ENCODE results near the gene NTN5. TPM values are rescaled to one million over a fixed set of nuclear protein-coding genes. Genes with fewer than 3 reads are reported as not detected.

NTN5 gene
- total and polyA plus RNA-seq, 9 of the 15 experiments (the other 6 are each of a cell fraction or from before 2014, with no cell fraction given): not detected

- TF ChIP-seq RHOXF2B (CRISPR knock-in tag; conservative IDR thresholded peaks at IDR 0.05) (no peak), TFAP4 (CRISPR knock-in tag; IDR thresholded peaks at IDR 0.05; ENCODE audit: borderline replicate concordance) (peak; percentile 68; the same call in 1 of the 2 replicates), NFATC3 (IDR thresholded peaks at IDR 0.05) (peak; percentile 52; the same call in 1 of the 2 replicates), MITF (IDR thresholded peaks at IDR 0.05) (no peak), RNF219 (CRISPR knock-in tag; IDR thresholded peaks at IDR 0.05) (no peak), THRAP3 (IDR thresholded peaks at IDR 0.05; ENCODE audit: borderline replicate concordance) (0 out of 2 replicates have a peak, but pooled peaks have one; percentile 32), MXI1 (IDR thresholded peaks at IDR 0.05; ENCODE audit: low read depth, low read length) (no peak), ZNF586 (CRISPR knock-in tag; conservative IDR thresholded peaks at IDR 0.05) (no peak), SETDB1 (IDR thresholded peaks at IDR 0.05; ENCODE audit: low read length) (no peak), NRF1 (conservative IDR thresholded peaks at IDR 0.05 in 1 of 2, IDR thresholded peaks at IDR 0.05 in 1 of 2) (no peak), UBTF (IDR thresholded peaks at IDR 0.05; ENCODE audit: borderline replicate concordance in 1 of 2, low read depth in 2 of 2, low read length in 2 of 2) (peak; percentile 36 to 77; a peak in 1 of 4 replicates), BACH1 (tag; IDR thresholded peaks at IDR 0.05) (no peak), KLF6 (CRISPR knock-in tag; IDR thresholded peaks at IDR 0.05; ENCODE audit: borderline replicate concordance) (peak; percentile 31; the same call in 1 of the 2 replicates), ZNF398 (CRISPR knock-in tag; IDR thresholded peaks at IDR 0.05) (no peak), RBFOX2 (IDR thresholded peaks at IDR 0.05; ENCODE audit: low read depth, low read length) (peak; percentile 46; the same call in 1 of the 2 replicates)
- TF ChIP-seq, protein P1, sequence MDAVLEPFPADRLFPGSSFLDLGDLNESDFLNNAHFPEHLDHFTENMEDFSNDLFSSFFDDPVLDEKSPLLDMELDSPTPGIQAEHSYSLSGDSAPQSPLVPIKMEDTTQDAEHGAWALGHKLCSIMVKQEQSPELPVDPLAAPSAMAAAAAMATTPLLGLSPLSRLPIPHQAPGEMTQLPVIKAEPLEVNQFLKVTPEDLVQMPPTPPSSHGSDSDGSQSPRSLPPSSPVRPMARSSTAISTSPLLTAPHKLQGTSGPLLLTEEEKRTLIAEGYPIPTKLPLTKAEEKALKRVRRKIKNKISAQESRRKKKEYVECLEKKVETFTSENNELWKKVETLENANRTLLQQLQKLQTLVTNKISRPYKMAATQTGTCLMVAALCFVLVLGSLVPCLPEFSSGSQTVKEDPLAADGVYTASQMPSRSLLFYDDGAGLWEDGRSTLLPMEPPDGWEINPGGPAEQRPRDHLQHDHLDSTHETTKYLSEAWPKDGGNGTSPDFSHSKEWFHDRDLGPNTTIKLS (IDR thresholded peaks at IDR 0.05; ENCODE audit: borderline replicate concordance, low read depth): no peak
These were observed 26.7 kb downstream of the NTN5 start, which contains the start of gene CA11 (continued) for GRCh38 chr19:48646001-48646721.
